Suprapubic skin (tissue), 4 donors: ENCODE data around the gene ZNF423. TPM values are rescaled to one million over a fixed set of nuclear protein-coding genes. Genes with fewer than 3 reads are reported as not detected.

Source experiments
- DNase-seq, 2 donors: peaks; one replicate each; pipeline ENCODE4 v3.0.0-alpha.2; 2019; ENCODE audit warnings: low spot score in 2 of 2
- H3K27ac ChIP-seq: fragments of 200-600 bp; sonication (generic); one replicate; pipeline ENCODE4 v1.5.1; 2019
- H3K27me3 ChIP-seq: fragments of 200-600 bp; sonication (generic); one replicate; pipeline ENCODE4 v1.5.1; 2019
- H3K36me3 ChIP-seq: fragments of 200-600 bp; sonication (generic); one replicate; pipeline ENCODE4 v1.5.1; 2019
- H3K4me1 ChIP-seq: fragments of 200-600 bp; sonication (generic); one replicate; pipeline ENCODE4 v1.5.1; 2019
- H3K4me3 ChIP-seq: fragments of 200-600 bp; sonication (generic); one replicate; pipeline ENCODE4 v1.5.1; 2019; ENCODE audit warnings: mild to moderate bottlenecking
- H3K9me3 ChIP-seq: fragments of 200-600 bp; sonication (generic); one replicate; pipeline ENCODE4 v1.5.1; 2019
- CTCF ChIP-seq, 2 donors: fragments of 200-600 bp in 1 of 2; fragments of 450-650 bp in 1 of 2; sonication (generic) in 1 of 2; IDR thresholded peaks; one replicate each; pipeline ENCODE4 v1.5.1; 2016 to 2019; ENCODE audit warnings: antibody characterized with exemption in 2 of 2, mild to moderate bottlenecking in 1 of 2, moderate library complexity in 1 of 2
- EP300 ChIP-seq: sonication (generic); formaldehyde crosslinking; IDR thresholded peaks from one replicate; pipeline ENCODE4 v1.6.1; 2017; ENCODE audit warnings: antibody characterized with exemption
- POLR2A ChIP-seq, 2 donors: fragments of 450-650 bp; IDR thresholded peaks; one replicate each; pipeline ENCODE4 v1.6.1; 2017; ENCODE audit warnings: antibody characterized with exemption in 2 of 2, mild to moderate bottlenecking in 2 of 2, moderate library complexity in 2 of 2
- POLR2AphosphoS5 ChIP-seq, 3 donors: sonication (generic); formaldehyde crosslinking; IDR thresholded peaks; one replicate each; pipeline ENCODE4 v1.6.1; 2017; ENCODE audit warnings: antibody characterized with exemption in 3 of 3
- WGBS: methylation state at CpG from one replicate; pipeline ENCODE4 v1.1.5; 2018; 5-methylcytosine and 5-hydroxymethylcytosine counted together
- total RNA-seq, 4 donors: library from RNA; depleted of rRNA; stranded (reverse); fragments of >200 nt; gene quantifications; one replicate each; pipeline ENCODE4 v1.1.0, GENCODE V29; 2016

ZNF423 gene
- total RNA-seq, 4 donors from 2014 or later: 1.3 to 5.3 (median 1.9) TPM

GRCh38 chr16:49617016-49617629 is 238.8 kb downstream of the ZNF423 start:
- Histone ChIP-seq H3K9me3 (no peaks in the 10 kb centered on the region), H3K27me3 (no peaks in the 10 kb centered on the region), H3K4me1 (peaks cover 3% of the 10 kb centered on the region), H3K4me3 (no peak overlapping the region), H3K27ac (no peak overlapping the region), H3K36me3 (no peaks in the 10 kb centered on the region)
- peak; percentile 18 to 60 for DNase-seq
- 67% methylated on average over 4 of the region's 4 CpGs for WGBS
- TF ChIP-seq EP300 (no peak), POLR2A (IDR thresholded peaks at IDR 0.05) (no peak)

DNA sequence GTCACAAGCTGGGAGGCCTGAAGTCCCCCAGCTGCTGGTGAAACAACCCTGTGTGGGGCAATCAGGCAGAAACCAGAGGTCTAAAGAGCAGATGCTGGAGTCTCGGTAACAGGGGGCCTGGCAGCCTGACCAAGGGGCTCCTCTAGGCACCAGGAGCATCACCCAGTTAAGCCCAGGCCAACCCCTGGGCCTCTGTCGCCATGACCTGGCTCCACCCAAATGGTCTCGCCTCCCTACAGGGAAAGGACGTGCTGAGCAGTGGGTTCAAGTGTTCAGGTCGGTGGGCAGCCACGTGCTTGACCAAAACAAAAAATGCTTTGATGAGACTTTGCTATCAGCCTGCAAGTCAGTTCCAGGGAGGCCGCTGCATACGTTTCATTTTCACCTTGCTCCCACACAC is 240.3 kb downstream of the ZNF423 start:
- TF ChIP-seq CTCF (IDR thresholded peaks at IDR 0.05): no peak
- no peak for TF ChIP-seq POLR2A (IDR thresholded peaks at IDR 0.05)
- no peak for TF ChIP-seq EP300
- TF ChIP-seq POLR2AphosphoS5 (IDR thresholded peaks at IDR 0.05): no peak
- Histone ChIP-seq H3K36me3 (no peaks in the 10 kb centered on the region), H3K27me3 (no peaks in the 10 kb centered on the region), H3K4me1 (peaks cover under 1% of the 10 kb centered on the region), H3K9me3 (no peaks in the 10 kb centered on the region), H3K4me3 (no peak overlapping the region), H3K27ac (no peak overlapping the region)
- no peak for DNase-seq
- WGBS: 97% methylated on average over 7 of the region's 8 CpGs

DNA sequence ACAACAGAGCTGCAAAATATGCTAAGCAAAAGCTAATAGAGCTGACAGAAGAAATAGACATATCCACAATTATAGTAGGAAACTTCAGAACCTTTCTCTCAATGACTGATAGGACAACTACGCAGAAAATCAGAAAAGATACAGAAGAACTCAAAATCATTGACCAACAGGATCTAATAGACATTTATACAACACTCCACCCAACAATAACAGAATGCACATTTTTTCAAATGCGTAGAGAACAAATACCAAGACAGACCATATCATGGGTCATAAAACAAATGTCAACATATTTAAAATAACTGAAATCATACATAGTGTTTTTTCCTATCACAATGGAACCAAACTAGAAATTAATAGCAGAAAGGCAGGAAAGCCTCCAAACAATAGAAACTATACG is 244.9 kb downstream of the ZNF423 start:
- Histone ChIP-seq H3K4me3 (no peak overlapping the region), H3K9me3 (no peaks in the 10 kb centered on the region), H3K27ac (no peak overlapping the region), H3K27me3 (no peaks in the 10 kb centered on the region), H3K4me1 (no peaks in the 10 kb centered on the region), H3K36me3 (no peaks in the 10 kb centered on the region)
- no peak for DNase-seq
- TF ChIP-seq CTCF (IDR thresholded peaks at IDR 0.05) (no peak), POLR2A (IDR thresholded peaks at IDR 0.05) (no peak), EP300 (no peak), POLR2AphosphoS5 (IDR thresholded peaks at IDR 0.05) (no peak)
- 90% methylated on average over 3 of the region's 3 CpGs for WGBS

DNA sequence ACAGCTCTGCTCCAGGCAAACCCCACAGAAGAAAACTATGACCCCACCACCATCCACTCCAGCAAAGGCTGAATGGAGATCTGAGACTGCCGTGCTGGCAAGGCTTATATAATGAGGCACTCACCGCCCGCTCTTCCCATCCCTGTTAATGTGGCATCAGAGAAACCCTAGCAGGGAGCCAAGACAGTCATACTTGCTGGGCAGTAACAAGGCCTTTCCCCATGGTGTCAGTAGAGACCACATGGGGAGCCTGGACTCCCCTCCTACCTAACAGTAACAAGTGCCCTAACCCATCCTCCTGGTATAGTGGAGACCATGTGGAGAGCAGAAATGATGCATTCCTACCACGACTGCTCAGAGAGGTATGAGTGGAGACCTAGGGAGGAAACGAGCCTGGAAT is 247.1 kb downstream of the ZNF423 start:
- Histone ChIP-seq H3K27me3 (no peaks in the 10 kb centered on the region), H3K4me3 (no peak overlapping the region), H3K4me1 (no peaks in the 10 kb centered on the region), H3K27ac (no peak overlapping the region), H3K9me3 (no peaks in the 10 kb centered on the region), H3K36me3 (no peaks in the 10 kb centered on the region)
- TF ChIP-seq CTCF (IDR thresholded peaks at IDR 0.05): no peak
- TF ChIP-seq EP300: no peak
- TF ChIP-seq POLR2A (IDR thresholded peaks at IDR 0.05): no peak
- TF ChIP-seq POLR2AphosphoS5 (IDR thresholded peaks at IDR 0.05): no peak
- DNase-seq: no peak
- WGBS: 70% methylated on average over 5 of the region's 5 CpGs

DNA sequence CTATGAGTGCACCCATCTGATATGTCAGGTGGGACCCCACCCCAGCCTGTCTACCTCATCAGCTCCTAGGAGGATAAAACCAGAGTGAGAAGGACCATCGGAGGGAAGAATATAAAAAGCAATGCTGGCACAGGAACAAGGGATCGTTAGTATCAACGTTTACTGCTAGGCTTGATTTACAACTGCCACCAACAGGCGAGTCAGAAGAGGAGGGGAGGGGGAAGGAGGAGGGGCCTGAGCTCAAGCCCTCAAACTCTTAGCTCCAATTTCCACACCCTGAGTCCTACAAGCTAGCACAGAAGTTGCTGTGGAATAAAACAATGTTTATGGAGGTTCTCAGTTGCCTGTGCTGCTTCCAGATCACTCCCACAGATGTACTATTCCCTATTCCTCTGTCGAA is 247.8 kb downstream of the ZNF423 start:
- no peak for TF ChIP-seq CTCF (IDR thresholded peaks at IDR 0.05)
- TF ChIP-seq POLR2AphosphoS5 (IDR thresholded peaks at IDR 0.05): no peak
- TF ChIP-seq EP300: no peak
- TF ChIP-seq POLR2A (IDR thresholded peaks at IDR 0.05): no peak
- H3K36me3 ChIP-seq: no peaks in the 10 kb centered on the region
- H3K4me3 ChIP-seq: no peak overlapping the region
- no peak for DNase-seq
- WGBS: 19% methylated on average over 5 of the region's 5 CpGs
- no peaks in the 10 kb centered on the region for H3K9me3 ChIP-seq
- no peak overlapping the region for H3K27ac ChIP-seq
- H3K4me1 ChIP-seq: no peaks in the 10 kb centered on the region
- no peaks in the 10 kb centered on the region for H3K27me3 ChIP-seq
